ENCODE results near the gene LRRC17. TPM values are rescaled to one million over a fixed set of nuclear protein-coding genes. Genes with fewer than 3 reads are reported as not detected.

The LRRC17 gene
- total RNA-seq, 1 experiment from 2014 or later: 0.47 TPM

DNA sequence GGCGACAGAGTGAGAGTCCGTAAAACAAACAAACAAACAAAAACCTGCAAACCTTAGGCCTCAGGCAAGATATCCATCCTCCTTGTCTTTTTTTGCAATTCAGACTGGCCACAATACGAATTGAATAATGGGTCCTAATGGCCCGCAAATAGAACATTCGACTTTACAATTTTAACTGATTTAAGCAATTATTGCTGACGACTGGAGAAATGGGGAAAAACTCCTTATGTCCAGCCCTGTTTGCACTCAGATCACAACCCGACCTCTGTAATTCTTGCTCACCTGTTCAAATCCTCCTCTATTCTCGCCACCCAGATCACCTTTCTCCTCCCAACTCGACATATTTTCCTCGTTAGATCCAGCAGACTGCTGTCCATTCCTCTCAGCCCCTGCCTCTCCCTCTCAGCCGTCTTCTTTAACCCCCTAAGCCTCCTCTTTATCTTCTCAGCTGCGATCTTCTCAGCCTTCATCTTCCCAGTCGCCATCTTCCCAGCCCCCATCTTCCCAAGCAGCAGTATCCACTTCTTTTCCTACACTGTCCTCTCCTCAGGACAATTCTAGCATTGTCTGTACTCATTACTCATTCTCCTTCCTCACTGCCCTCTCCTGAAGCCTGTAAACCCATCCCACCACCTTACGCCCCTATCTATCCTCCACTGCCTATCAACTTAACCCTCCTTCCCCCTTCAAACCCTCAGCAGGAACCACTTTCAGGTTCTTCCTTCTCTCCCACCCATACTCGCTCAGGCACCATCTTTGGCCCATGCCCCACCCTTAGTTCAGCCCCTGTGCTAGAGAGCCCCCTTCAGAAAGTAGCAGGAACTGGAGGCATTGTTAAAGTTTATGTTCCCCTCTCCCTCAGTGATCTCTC lies 61.8 kb downstream of the LRRC17 start:
- Histone ChIP-seq H3K9ac (ENCODE audit: low read length) (no peak overlapping the region), H3K27me3 (ENCODE audit: insufficient read depth, low read length) (no peaks in the 10 kb centered on the region), H3K36me3 (ENCODE audit: control insufficient read depth in 1 of 2, insufficient read depth in 2 of 2, low read length in 2 of 2) (no peaks in the 10 kb centered on the region), H3K9me2 (ENCODE audit: insufficient read depth) (no peaks in the 10 kb centered on the region), H3K4me1 (ENCODE audit: control insufficient read depth in 1 of 2, insufficient read depth in 2 of 2, low read length in 2 of 2) (peaks cover 7 to 19% of the 10 kb centered on the region in 2 experiments), H4K20me1 (ENCODE audit: insufficient read depth) (no peaks in the 10 kb centered on the region), H3K9me3 (ENCODE audit: control insufficient read depth in 1 of 2, insufficient read depth in 1 of 2, low read depth in 1 of 2, low read length in 2 of 2) (0 out of 4 replicates have a peak, but pooled peaks cover 0 to 2% of the 10 kb centered on the region in 2 experiments), H3K79me2 (ENCODE audit: insufficient read depth, low read length) (no peaks in the 10 kb centered on the region), H3K27ac (ENCODE audit: low read depth, low read length) (no peak overlapping the region), H3K4me2 (ENCODE audit: low read length) (no peak overlapping the region), H3K4me3 (replicated peaks in 1 of 2; ENCODE audit: low read depth in 1 of 2, low read length in 2 of 2) (no peak overlapping the region), H2AFZ (ENCODE audit: low read depth, low read length, poor library complexity, severe bottlenecking) (no peak overlapping the region)
- no TSS peak for BruUV-seq (replicated peaks)
- DNase-seq (ENCODE audit: low read depth, low spot score): no peak
- TF ChIP-seq, protein P1, sequence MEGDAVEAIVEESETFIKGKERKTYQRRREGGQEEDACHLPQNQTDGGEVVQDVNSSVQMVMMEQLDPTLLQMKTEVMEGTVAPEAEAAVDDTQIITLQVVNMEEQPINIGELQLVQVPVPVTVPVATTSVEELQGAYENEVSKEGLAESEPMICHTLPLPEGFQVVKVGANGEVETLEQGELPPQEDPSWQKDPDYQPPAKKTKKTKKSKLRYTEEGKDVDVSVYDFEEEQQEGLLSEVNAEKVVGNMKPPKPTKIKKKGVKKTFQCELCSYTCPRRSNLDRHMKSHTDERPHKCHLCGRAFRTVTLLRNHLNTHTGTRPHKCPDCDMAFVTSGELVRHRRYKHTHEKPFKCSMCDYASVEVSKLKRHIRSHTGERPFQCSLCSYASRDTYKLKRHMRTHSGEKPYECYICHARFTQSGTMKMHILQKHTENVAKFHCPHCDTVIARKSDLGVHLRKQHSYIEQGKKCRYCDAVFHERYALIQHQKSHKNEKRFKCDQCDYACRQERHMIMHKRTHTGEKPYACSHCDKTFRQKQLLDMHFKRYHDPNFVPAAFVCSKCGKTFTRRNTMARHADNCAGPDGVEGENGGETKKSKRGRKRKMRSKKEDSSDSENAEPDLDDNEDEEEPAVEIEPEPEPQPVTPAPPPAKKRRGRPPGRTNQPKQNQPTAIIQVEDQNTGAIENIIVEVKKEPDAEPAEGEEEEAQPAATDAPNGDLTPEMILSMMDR (IDR thresholded peaks at IDR 0.05 in 2 of 3, conservative IDR thresholded peaks at IDR 0.05 in 1 of 3; ENCODE audit: borderline replicate concordance in 1 of 3, insufficient read depth in 1 of 3, low read depth in 2 of 3, low read length in 2 of 3): peak in 2 of 3 experiments; percentile 40 to 42; a peak in 4 of 6 replicates
- TF ChIP-seq CBX3 (IDR thresholded peaks at IDR 0.05; ENCODE audit: low read depth) (no peak), POLR2A (IDR thresholded peaks at IDR 0.05; ENCODE audit: borderline replicate concordance, extremely low read depth, insufficient read depth, insufficient read length) (no peak), EZH2phosphoT487 (IDR thresholded peaks at IDR 0.05; ENCODE audit: borderline replicate concordance) (no peak), RAD21 (IDR thresholded peaks at IDR 0.05; ENCODE audit: low read depth) (peak; percentile 55)
- intact Hi-C loops (cut with micrococcal nuclease): no loop called here
- CTCF ChIA-PET: no interaction called here
- peak; percentile 74 for ATAC-seq
- RAD21 ChIA-PET (ENCODE audit: low non-redundant PET in 1 of 2, low total read pairs in 2 of 2, uncharacterized antibody in 2 of 2, unreplicated experiment in 2 of 2): no interaction called here
- POLR2A ChIA-PET: no interaction called here

DNA sequence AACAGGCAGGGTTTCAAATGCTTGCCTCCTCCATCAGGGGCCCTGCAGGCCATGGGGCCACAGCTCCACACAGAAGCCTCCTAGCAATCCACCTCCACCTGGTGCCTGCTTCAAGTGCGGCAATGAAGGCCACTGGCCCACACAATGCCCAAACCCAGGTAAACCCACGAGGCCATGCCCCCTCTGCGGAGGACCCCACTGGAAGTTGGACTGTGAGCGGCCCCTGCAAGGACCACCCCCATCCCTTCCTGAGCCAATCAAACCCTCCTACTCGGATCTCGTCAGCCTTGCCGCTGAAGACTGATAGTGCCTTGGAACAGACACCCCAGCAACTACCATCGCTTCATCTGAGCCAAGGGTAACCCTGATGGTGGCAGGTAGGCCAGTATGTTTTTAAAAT lies 63.1 kb downstream of the LRRC17 start:
- H3K4me2 ChIP-seq (ENCODE audit: low read length): no peak overlapping the region
- H3K9me2 ChIP-seq (ENCODE audit: insufficient read depth): no peaks in the 10 kb centered on the region
- ATAC-seq (no peak), DNase-seq (ENCODE audit: low read depth, low spot score) (no peak)
- no peak overlapping the region for H3K4me3 ChIP-seq (replicated peaks in 1 of 2; ENCODE audit: low read depth in 1 of 2, low read length in 2 of 2)
- no peak overlapping the region for H2AFZ ChIP-seq (ENCODE audit: low read depth, low read length, poor library complexity, severe bottlenecking)
- BruUV-seq (replicated peaks): no TSS peak
- no peaks in the 10 kb centered on the region for H4K20me1 ChIP-seq (ENCODE audit: insufficient read depth)
- H3K36me3 ChIP-seq (ENCODE audit: control insufficient read depth in 1 of 2, insufficient read depth in 2 of 2, low read length in 2 of 2): no peaks in the 10 kb centered on the region
- H3K4me1 ChIP-seq (ENCODE audit: control insufficient read depth in 1 of 2, insufficient read depth in 2 of 2, low read length in 2 of 2): peaks cover 7 to 19% of the 10 kb centered on the region in 2 experiments
- H3K9me3 ChIP-seq (ENCODE audit: control insufficient read depth in 1 of 2, insufficient read depth in 1 of 2, low read depth in 1 of 2, low read length in 2 of 2): 0 out of 4 replicates have a peak, but pooled peaks cover 4% of the 10 kb centered on the region in 2 experiments
- H3K27ac ChIP-seq (ENCODE audit: low read depth, low read length): no peak overlapping the region
- ChIA-PET CTCF (no interaction called here), RAD21 (ENCODE audit: low non-redundant PET in 1 of 2, low total read pairs in 2 of 2, uncharacterized antibody in 2 of 2, unreplicated experiment in 2 of 2) (interaction anchor here in 1 of 2 experiments (0.6 kb wide), 1 partner anchor 86 kb away, joined by 5 read pairs; no protein-coding TSS in a partner anchor), POLR2A (no interaction called here)
- H3K79me2 ChIP-seq (ENCODE audit: insufficient read depth, low read length): no peaks in the 10 kb centered on the region
- no peaks in the 10 kb centered on the region for H3K27me3 ChIP-seq (ENCODE audit: insufficient read depth, low read length)
- H3K9ac ChIP-seq (ENCODE audit: low read length): no peak overlapping the region
- intact Hi-C loops (cut with micrococcal nuclease): no loop called here
- TF ChIP-seq, protein P2, sequence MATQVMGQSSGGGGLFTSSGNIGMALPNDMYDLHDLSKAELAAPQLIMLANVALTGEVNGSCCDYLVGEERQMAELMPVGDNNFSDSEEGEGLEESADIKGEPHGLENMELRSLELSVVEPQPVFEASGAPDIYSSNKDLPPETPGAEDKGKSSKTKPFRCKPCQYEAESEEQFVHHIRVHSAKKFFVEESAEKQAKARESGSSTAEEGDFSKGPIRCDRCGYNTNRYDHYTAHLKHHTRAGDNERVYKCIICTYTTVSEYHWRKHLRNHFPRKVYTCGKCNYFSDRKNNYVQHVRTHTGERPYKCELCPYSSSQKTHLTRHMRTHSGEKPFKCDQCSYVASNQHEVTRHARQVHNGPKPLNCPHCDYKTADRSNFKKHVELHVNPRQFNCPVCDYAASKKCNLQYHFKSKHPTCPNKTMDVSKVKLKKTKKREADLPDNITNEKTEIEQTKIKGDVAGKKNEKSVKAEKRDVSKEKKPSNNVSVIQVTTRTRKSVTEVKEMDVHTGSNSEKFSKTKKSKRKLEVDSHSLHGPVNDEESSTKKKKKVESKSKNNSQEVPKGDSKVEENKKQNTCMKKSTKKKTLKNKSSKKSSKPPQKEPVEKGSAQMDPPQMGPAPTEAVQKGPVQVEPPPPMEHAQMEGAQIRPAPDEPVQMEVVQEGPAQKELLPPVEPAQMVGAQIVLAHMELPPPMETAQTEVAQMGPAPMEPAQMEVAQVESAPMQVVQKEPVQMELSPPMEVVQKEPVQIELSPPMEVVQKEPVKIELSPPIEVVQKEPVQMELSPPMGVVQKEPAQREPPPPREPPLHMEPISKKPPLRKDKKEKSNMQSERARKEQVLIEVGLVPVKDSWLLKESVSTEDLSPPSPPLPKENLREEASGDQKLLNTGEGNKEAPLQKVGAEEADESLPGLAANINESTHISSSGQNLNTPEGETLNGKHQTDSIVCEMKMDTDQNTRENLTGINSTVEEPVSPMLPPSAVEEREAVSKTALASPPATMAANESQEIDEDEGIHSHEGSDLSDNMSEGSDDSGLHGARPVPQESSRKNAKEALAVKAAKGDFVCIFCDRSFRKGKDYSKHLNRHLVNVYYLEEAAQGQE (IDR thresholded peaks at IDR 0.05; ENCODE audit: low read depth): no peak
- TF ChIP-seq EGR1 (IDR thresholded peaks at IDR 0.05; ENCODE audit: low read depth) (no peak), EZH2 (IDR thresholded peaks at IDR 0.05) (no peak), RAD21 (IDR thresholded peaks at IDR 0.05; ENCODE audit: low read depth) (no peak), POLR2A (IDR thresholded peaks at IDR 0.05; ENCODE audit: borderline replicate concordance, extremely low read depth, insufficient read depth, insufficient read length) (no peak), POLR2AphosphoS5 (IDR thresholded peaks at IDR 0.05; ENCODE audit: low read depth, low read length) (no peak), CEBPB (IDR thresholded peaks at IDR 0.05; ENCODE audit: low read depth) (no peak), SRF (IDR thresholded peaks at IDR 0.05; ENCODE audit: low read depth) (no peak), JUND (IDR thresholded peaks at IDR 0.05) (no peak)
- TF ChIP-seq, protein P3, sequence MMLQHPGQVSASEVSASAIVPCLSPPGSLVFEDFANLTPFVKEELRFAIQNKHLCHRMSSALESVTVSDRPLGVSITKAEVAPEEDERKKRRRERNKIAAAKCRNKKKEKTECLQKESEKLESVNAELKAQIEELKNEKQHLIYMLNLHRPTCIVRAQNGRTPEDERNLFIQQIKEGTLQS (IDR thresholded peaks at IDR 0.05): no peak

Measured in HCT116 (cell line).